ENCODE data around the gene HOXA4. TPM values are rescaled to one million over a fixed set of nuclear protein-coding genes. Genes with fewer than 3 reads are reported as not detected.

The HOXA4 gene
- total and polyA plus RNA-seq, 2 experiments from 2014 or later = not detected

- TF ChIP-seq REST (IDR thresholded peaks at IDR 0.05; ENCODE audit: unreplicated experiment) (no peak), ZNF114 (CRISPR knock-in tag; IDR thresholded peaks at IDR 0.05) (no peak), ZNF331 (CRISPR knock-in tag; IDR thresholded peaks at IDR 0.05; ENCODE audit: low read depth) (no peak), NANOG (IDR thresholded peaks at IDR 0.05; ENCODE audit: borderline replicate concordance) (no peak), STAT1 (IDR thresholded peaks at IDR 0.05; ENCODE audit: unreplicated experiment) (no peak), EZH2phosphoT487 (IDR thresholded peaks at IDR 0.05; ENCODE audit: unreplicated experiment) (no peak), JUNB (IDR thresholded peaks at IDR 0.05; ENCODE audit: unreplicated experiment) (no peak), EZH2 (IDR thresholded peaks at IDR 0.05; ENCODE audit: low read depth, unreplicated experiment) (no peak), POLR2AphosphoS5 (IDR thresholded peaks at IDR 0.05; ENCODE audit: low read depth) (no peak)
- TF ChIP-seq, protein P1, sequence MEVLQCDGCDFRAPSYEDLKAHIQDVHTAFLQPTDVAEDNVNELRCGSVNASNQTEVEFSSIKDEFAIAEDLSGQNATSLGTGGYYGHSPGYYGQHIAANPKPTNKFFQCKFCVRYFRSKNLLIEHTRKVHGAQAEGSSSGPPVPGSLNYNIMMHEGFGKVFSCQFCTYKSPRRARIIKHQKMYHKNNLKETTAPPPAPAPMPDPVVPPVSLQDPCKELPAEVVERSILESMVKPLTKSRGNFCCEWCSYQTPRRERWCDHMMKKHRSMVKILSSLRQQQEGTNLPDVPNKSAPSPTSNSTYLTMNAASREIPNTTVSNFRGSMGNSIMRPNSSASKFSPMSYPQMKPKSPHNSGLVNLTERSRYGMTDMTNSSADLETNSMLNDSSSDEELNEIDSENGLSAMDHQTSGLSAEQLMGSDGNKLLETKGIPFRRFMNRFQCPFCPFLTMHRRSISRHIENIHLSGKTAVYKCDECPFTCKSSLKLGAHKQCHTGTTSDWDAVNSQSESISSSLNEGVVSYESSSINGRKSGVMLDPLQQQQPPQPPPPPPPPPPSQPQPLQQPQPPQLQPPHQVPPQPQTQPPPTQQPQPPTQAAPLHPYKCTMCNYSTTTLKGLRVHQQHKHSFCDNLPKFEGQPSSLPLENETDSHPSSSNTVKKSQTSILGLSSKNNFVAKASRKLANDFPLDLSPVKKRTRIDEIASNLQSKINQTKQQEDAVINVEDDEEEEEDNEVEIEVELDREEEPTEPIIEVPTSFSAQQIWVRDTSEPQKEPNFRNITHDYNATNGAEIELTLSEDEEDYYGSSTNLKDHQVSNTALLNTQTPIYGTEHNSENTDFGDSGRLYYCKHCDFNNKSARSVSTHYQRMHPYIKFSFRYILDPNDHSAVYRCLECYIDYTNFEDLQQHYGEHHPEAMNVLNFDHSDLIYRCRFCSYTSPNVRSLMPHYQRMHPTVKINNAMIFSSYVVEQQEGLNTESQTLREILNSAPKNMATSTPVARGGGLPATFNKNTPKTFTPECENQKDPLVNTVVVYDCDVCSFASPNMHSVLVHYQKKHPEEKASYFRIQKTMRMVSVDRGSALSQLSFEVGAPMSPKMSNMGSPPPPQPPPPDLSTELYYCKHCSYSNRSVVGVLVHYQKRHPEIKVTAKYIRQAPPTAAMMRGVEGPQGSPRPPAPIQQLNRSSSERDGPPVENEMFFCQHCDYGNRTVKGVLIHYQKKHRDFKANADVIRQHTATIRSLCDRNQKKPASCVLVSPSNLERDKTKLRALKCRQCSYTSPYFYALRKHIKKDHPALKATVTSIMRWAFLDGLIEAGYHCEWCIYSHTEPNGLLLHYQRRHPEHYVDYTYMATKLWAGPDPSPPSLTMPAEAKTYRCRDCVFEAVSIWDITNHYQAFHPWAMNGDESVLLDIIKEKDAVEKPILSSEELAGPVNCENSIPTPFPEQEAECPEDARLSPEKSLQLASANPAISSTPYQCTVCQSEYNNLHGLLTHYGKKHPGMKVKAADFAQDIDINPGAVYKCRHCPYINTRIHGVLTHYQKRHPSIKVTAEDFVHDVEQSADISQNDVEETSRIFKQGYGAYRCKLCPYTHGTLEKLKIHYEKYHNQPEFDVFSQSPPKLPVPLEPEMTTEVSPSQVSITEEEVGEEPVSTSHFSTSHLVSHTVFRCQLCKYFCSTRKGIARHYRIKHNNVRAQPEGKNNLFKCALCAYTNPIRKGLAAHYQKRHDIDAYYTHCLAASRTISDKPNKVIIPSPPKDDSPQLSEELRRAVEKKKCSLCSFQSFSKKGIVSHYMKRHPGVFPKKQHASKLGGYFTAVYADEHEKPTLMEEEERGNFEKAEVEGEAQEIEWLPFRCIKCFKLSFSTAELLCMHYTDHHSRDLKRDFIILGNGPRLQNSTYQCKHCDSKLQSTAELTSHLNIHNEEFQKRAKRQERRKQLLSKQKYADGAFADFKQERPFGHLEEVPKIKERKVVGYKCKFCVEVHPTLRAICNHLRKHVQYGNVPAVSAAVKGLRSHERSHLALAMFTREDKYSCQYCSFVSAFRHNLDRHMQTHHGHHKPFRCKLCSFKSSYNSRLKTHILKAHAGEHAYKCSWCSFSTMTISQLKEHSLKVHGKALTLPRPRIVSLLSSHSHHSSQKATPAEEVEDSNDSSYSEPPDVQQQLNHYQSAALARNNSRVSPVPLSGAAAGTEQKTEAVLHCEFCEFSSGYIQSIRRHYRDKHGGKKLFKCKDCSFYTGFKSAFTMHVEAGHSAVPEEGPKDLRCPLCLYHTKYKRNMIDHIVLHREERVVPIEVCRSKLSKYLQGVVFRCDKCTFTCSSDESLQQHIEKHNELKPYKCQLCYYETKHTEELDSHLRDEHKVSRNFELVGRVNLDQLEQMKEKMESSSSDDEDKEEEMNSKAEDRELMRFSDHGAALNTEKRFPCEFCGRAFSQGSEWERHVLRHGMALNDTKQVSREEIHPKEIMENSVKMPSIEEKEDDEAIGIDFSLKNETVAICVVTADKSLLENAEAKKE (CRISPR knock-in tag; IDR thresholded peaks at IDR 0.05) = no peak
- Mint-ChIP-seq H3K27ac (no peak overlapping the region), H3K4me3 (no peak overlapping the region), H3K4me1 (peaks cover 21% of the 10 kb centered on the region), H3K27me3 (ENCODE audit: insufficient read depth, low read depth, poor library complexity) (peaks cover 100% of the 10 kb centered on the region), H3K9me3 (peaks cover 12% of the 10 kb centered on the region; the same call in 2 of the 3 replicates), H3K36me3 (ENCODE audit: low read depth) (no peaks in the 10 kb centered on the region; the same call in 2 of the 3 replicates)
- H3K27me3 ChIP-seq (ENCODE audit: insufficient read depth) = peaks cover 100% of the 10 kb centered on the region
- no peaks in the 10 kb centered on the region for H3K9me2 ChIP-seq (ENCODE audit: insufficient read depth)
- DNase-seq (ENCODE audit: low spot score) (no peak), ATAC-seq (no peak)
- no peak overlapping the region for H2AFZ ChIP-seq
- H3K36me3 ChIP-seq (ENCODE audit: insufficient read depth) = no peaks in the 10 kb centered on the region
- peaks cover 29% of the 10 kb centered on the region for H3F3A ChIP-seq (replicated peaks; ENCODE audit: low read depth)
- no peak overlapping the region for H3K27ac ChIP-seq (ENCODE audit: low read depth)
- H3K79me2 ChIP-seq (replicated peaks; ENCODE audit: insufficient read depth) = no peaks in the 10 kb centered on the region
- H3K4me3 ChIP-seq = no peak overlapping the region
- peaks cover 52% of the 10 kb centered on the region for H4K20me1 ChIP-seq (replicated peaks; ENCODE audit: insufficient read depth)
- H3K4me1 ChIP-seq (ENCODE audit: insufficient read depth) = peaks cover 8% of the 10 kb centered on the region; the same call in 1 of the 2 replicates
- H3K4me2 ChIP-seq = no peak overlapping the region
Measured at GRCh38 chr7:27154369-27154768, 23.8 kb upstream of the HOXA4 start.

Measured in GM23338 (cell line).